Common myeloid progenitor, CD34-positive (primary cell): ENCODE results near the gene MMP24OS. TPM values are rescaled to one million over a fixed set of nuclear protein-coding genes. Genes with fewer than 3 reads are reported as not detected.

Experiments
- CTCF ChIA-PET: fragments of 350-600 bp; sonication (Branson Sonifier 250); formaldehyde crosslinking; loops from one replicate; lab custom pipeline; 2021; ENCODE audit warnings: antibody characterized with exemption; lab: Charles Lee
- POLR2A ChIA-PET: fragments of 350-600 bp; sonication (Branson Sonifier 250); formaldehyde crosslinking; loops from one replicate; lab custom pipeline; 2021; ENCODE audit warnings: antibody characterized with exemption; lab: Charles Lee
- DNase-seq, 3 donors: peaks; one replicate each; pipeline versions ENCODE4 v3.0.0 to v3.0.0-alpha.2; 2013
- H3K27ac ChIP-seq, 2 experiments: 1 replicate in 1 of 2; 2 replicates in 1 of 2; pipeline ENCODE4 v1.7.0; 2013; ENCODE audit warnings: inconsistent platforms in 2 of 2, low read length in 2 of 2, mild to moderate bottlenecking in 2 of 2, low read depth in 1 of 2, moderate library complexity in 1 of 2; ENCODE audit not compliant: severe bottlenecking in 2 of 2, insufficient read depth in 1 of 2, poor library complexity in 1 of 2
- H3K27me3 ChIP-seq, 5 experiments: replicated peaks in 2 of 5; 1 replicate in 3 of 5; 2 replicates in 2 of 5; pipeline versions ENCODE4 v1.6.1 to v1.7.0; 2013; ENCODE audit warnings: low read length in 4 of 5, mild to moderate bottlenecking in 2 of 5, moderate library complexity in 2 of 5, inconsistent platforms in 1 of 5; ENCODE audit not compliant: insufficient read depth in 5 of 5, control insufficient read depth in 4 of 5
- H3K36me3 ChIP-seq, 4 experiments: 1 replicate in 2 of 4; 2 replicates in 2 of 4; pipeline versions ENCODE4 v1.6.1 to v1.7.0; 2013; ENCODE audit warnings: low read length in 3 of 4, control low read depth in 1 of 4, mild to moderate bottlenecking in 1 of 4; ENCODE audit not compliant: control insufficient read depth in 4 of 4, insufficient read depth in 4 of 4
- H3K4me1 ChIP-seq, 4 experiments: 1 replicate in 3 of 4; 2 replicates in 1 of 4; pipeline versions ENCODE4 v1.6.1 to v1.7.1; 2013; ENCODE audit warnings: low read length in 3 of 4, mild to moderate bottlenecking in 3 of 4, control low read depth in 1 of 4, inconsistent platforms in 1 of 4, moderate library complexity in 1 of 4; ENCODE audit not compliant: control insufficient read depth in 4 of 4, insufficient read depth in 4 of 4; ENCODE audit errors: control extremely low read depth in 1 of 4
- H3K4me3 ChIP-seq, 7 experiments: 1 replicate in 4 of 7; 2 replicates in 3 of 7; pipeline versions ENCODE4 v1.5.1 to v1.7.0; 2013; ENCODE audit warnings: mild to moderate bottlenecking in 7 of 7, low read length in 6 of 7, moderate library complexity in 6 of 7, inconsistent platforms in 2 of 7, low read depth in 2 of 7, control low read depth in 1 of 7; ENCODE audit not compliant: insufficient read depth in 4 of 7, control insufficient read depth in 1 of 7; ENCODE audit errors: extremely low read depth in 1 of 7
- H3K9me3 ChIP-seq, 5 experiments: 1 replicate in 4 of 5; 2 replicates in 1 of 5; pipeline versions ENCODE4 v1.6.1 to v1.7.1; 2013; ENCODE audit warnings: low read length in 4 of 5, mild to moderate bottlenecking in 2 of 5, inconsistent platforms in 1 of 5, low read depth in 1 of 5, moderate library complexity in 1 of 5; ENCODE audit not compliant: control insufficient read depth in 4 of 5, insufficient read depth in 2 of 5; ENCODE audit errors: control extremely low read depth in 1 of 5
- WGBS: methylation state at CpG from one replicate; pipeline ENCODE4 v1.1.5; 2013; ENCODE audit not compliant: insufficient coverage; 5-methylcytosine and 5-hydroxymethylcytosine counted together
- polyA plus RNA-seq: library from polyadenylated mRNA; unstranded; fragments of 120-200 nt; gene quantifications from one replicate; pipeline ENCODE4 v1.2.1, GENCODE V29; 2013

The MMP24OS gene
- 38.9 TPM for polyA plus RNA-seq

DNA sequence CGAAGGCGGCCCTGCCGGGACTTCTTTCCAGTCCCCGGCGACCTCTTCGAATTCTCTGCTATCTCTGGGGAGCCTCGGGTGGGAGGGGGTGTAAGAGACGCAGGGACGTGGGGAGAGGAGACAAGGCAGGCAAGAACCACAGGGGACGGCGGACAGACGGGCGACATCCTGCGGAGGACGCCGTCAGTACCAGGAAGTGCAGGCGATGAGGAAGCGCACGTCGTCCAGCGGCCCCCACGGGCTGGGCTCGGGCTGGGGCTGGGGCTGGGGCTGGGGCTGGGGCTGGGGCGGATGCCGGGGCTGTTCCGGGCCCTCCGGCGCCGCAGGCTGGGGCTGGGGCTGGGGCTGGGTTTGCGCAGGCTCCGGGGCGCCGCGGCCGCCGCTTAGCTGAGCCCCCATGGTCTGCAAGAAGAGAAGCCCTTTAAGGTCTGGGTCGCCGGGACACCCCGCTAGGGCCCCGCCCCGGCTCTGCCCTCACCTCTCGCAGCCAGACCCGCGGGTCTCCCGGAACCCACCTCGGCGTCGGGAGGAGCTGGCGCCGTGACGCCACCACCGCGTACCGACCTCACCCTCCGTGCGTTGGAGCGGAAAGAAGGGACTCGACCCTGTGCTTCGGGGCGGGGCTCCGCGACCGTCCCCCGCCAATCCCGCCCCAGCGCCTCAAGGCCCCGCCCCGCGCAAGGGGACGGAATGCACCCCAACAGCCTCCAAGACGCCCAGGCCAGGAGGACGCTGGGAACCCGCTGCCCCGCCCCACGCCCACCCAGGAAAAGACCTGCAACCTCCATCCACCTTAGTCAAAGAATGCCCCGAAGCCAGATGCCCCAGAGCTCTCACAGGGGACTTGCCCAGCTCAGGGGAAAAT is at the start of gene MMP24OS:
Gene MMP24OS, minus strand, starts transcription at position 592 of the 865 bp plus-strand sequence. Its CDS starts 193 bp downstream, at position 399.
- under 1% methylated on average over 46 of the region's 76 CpGs for WGBS
- peak; percentile 87 to 93 (median 92) for DNase-seq

DNA sequence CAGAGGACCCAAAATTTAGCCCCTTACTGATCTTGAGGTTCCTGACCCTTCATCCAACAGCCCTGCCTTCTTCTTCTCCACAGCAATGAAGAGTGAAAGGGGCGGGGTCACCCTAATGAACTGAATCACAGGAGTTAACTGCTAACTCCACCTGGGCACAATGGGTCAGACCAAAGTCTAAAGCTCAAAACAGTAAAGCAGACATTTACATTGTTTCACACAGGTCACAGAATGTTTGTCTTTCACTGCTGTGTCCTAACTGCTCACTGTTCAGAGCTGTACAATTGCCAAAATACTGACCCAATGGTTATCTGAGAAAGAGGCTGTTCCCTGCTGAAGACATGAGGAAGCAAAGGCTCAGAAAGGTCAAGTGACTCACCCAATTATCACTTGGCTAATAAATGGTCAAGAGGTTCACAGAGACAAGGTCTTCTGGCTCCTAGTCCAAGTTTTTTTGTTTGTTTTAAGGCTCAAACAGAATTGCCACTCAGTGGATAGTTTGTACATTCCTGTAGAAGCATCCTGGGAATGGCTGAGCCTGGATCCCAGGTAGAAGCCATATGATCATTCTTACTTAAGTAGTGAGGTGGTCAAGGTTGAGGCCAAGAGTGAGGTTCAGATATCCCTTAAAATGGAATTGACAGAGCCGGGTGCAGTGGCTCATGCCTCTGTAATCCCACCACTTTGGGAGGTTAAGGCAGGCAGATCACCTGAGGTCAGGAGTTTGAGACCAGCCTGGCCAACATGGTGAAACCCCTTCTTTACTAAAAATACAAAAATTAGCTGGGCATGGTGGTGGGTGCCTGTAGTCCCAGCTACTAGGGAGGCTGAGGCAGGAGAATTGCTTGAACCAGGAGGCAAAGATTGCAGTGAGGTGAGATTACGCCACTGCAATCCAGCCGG is 49.4 kb upstream of the MMP24OS start:
- Histone ChIP-seq H3K36me3 (peaks cover 0 to 7% (median 2%) of the 10 kb centered on the region in 4 experiments), H3K4me1 (peaks cover 0 to 5% (median 0%) of the 10 kb centered on the region in 4 experiments), H3K27ac (no peak overlapping the region), H3K4me3 (no peak overlapping the region), H3K9me3 (peaks cover 0 to 1% (median 0%) of the 10 kb centered on the region in 5 experiments), H3K27me3 (no peaks in the 10 kb centered on the region)
- WGBS: 97% methylated on average over 4 of the region's 4 CpGs
- CTCF ChIA-PET: interaction anchor here (0.7 kb wide), 1 partner anchor 233 kb away, joined by 3 read pairs; no protein-coding TSS in a partner anchor
- no peak for DNase-seq
- POLR2A ChIA-PET: interaction anchor here (0.6 kb wide), 1 partner anchor 424 kb away, joined by 3 read pairs; no protein-coding TSS in a partner anchor

More for the DNA sequence above, at the start of gene MMP24OS:
- no peaks in the 10 kb centered on the region for H3K27me3 ChIP-seq
- POLR2A ChIA-PET: interaction anchor here (0.7 kb wide), 2 partner anchors 51 to 177 kb away, joined by 3 to 5 read pairs; no protein-coding TSS in a partner anchor
- peaks cover 2 to 17% (median 15%) of the 10 kb centered on the region in 4 experiments for H3K4me1 ChIP-seq
- H3K9me3 ChIP-seq: no peaks in the 10 kb centered on the region
- peak within 1 kb of the TSS; percentile 64 to 89 for H3K27ac ChIP-seq
- peak within 1 kb of the TSS; percentile 71 to 91 (median 81) for H3K4me3 ChIP-seq
- CTCF ChIA-PET: interaction anchor here (0.6 to 1.8 kb wide), 3 partner anchors 26 to 131 kb away, joined by 4 to 6 read pairs (median 4); partner anchors contain the start of gene EDEM2
- peaks cover 3 to 49% (median 38%) of the 10 kb centered on the region in 4 experiments for H3K36me3 ChIP-seq

DNA sequence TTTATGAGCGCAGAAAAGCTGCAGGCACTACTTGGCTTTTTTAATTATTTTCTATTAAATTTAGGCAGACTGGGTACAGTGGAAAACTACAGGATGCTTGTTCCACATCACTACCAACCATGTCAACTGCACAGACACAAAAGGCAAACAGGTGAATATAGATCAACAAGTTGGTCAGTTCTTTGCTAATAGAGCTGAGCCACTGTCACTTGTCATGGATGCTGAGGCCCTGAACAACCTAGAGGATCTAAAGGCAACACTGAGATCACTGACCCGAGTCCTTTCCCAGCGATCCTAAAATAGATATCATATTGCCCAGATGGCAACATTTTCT is 48.8 kb upstream of the MMP24OS start:
- no peak overlapping the region for H3K4me3 ChIP-seq
- peaks cover 0 to 1% (median 0%) of the 10 kb centered on the region in 5 experiments for H3K9me3 ChIP-seq
- no peaks in the 10 kb centered on the region for H3K27me3 ChIP-seq
- H3K36me3 ChIP-seq: peaks cover 0 to 7% (median 2%) of the 10 kb centered on the region in 4 experiments
- WGBS: no CpG with 5 or more reads among the region's 3 CpGs
- peaks cover 0 to 5% (median 0%) of the 10 kb centered on the region in 4 experiments for H3K4me1 ChIP-seq
- H3K27ac ChIP-seq: no peak overlapping the region
- ChIA-PET POLR2A (no interaction called here), CTCF (interaction anchor here (1.5 kb wide), 1 partner anchor 21 kb away, joined by 3 read pairs; no protein-coding TSS in a partner anchor)
- no peak for DNase-seq

DNA sequence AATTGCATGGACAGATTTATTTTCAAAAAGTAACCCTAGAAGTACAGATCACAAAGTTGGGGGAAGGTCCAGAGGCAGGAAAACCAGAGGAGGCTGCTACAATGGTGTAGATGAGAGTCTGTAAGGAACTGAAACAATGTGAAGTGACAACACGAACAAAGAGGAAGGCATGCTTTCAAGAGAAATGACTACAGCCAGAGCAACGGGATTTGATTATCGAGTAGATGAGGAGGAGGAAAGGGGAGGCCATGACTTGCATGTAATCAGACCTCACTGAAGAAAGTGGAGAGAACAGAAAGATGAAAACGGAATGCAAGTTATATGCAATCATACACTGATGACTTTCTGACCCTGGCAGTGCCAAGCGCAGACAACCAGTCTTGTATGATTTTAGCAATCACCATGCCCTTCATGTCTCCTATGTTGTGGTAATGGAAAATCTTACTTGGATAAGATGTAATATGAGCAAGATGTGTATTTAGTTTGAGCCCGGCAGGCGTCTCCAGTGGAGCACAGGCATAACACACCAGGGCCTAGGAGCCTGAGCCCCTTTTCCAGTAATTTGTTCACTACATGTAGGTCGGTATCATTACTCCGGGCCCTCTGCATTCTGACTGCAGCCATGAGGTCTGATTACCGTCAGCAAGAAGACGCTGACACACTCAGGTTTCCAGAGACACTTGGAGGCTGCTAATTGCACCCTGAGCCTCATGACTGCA is 48.3 kb upstream of the MMP24OS start:
- 93% methylated on average over 11 of the region's 11 CpGs for WGBS

DNA sequence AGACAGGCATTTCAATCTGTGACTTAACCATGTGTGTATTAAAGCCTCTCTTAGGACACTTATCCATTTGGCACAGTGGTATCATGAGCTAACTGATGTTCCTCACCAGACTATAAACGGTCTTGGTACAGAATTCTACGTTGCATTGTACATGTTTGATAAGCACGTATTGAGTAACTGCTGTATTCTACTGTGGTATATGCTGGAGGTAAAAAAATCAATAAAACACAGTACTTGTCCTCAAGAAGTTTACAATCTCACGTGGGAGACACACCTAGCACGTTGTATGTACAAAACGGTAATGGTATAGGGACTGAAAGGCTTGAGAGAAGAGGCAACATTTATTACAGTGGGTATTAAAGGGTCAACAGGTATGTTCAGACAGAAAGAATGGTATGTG is 47.5 kb upstream of the MMP24OS start:
- WGBS: 100% methylated on average over 1 of the region's 6 CpGs
- POLR2A ChIA-PET: no interaction called here
- peaks cover 0 to 1% (median 0%) of the 10 kb centered on the region in 5 experiments for H3K9me3 ChIP-seq
- H3K4me3 ChIP-seq: no peak overlapping the region
- no peak for DNase-seq
- CTCF ChIA-PET: interaction anchor here (1.5 kb wide), 1 partner anchor 20 kb away, joined by 3 read pairs; no protein-coding TSS in a partner anchor
- no peak overlapping the region for H3K27ac ChIP-seq
- peaks cover 0 to 5% (median 0%) of the 10 kb centered on the region in 4 experiments for H3K4me1 ChIP-seq
- no peaks in the 10 kb centered on the region for H3K27me3 ChIP-seq
- peaks cover 0 to 9% (median 2%) of the 10 kb centered on the region in 4 experiments for H3K36me3 ChIP-seq

More for the DNA sequence above, 48.3 kb upstream of the MMP24OS start:
- Histone ChIP-seq H3K4me1 (peaks cover 0 to 5% (median 0%) of the 10 kb centered on the region in 4 experiments), H3K27ac (no peak overlapping the region), H3K27me3 (no peaks in the 10 kb centered on the region), H3K36me3 (peaks cover 0 to 7% (median 2%) of the 10 kb centered on the region in 4 experiments), H3K9me3 (peaks cover 0 to 1% (median 0%) of the 10 kb centered on the region in 5 experiments), H3K4me3 (no peak overlapping the region)
- ChIA-PET CTCF (interaction anchor here (1.5 kb wide), 1 partner anchor 20 kb away, joined by 3 read pairs; no protein-coding TSS in a partner anchor), POLR2A (no interaction called here)
- no peak for DNase-seq
